Fibroblast of villous mesenchyme (primary cell): Measurements from ENCODE around the gene TTLL11. TPM values are rescaled to one million over a fixed set of nuclear protein-coding genes. Genes with fewer than 3 reads are reported as not detected.
"Not testable (repeated sequence)": the region's sequence is repeated elsewhere in the genome, so short reads cannot be mapped to it uniquely, and the experiment has no call there.

Experiments
- DNase-seq: peaks from one replicate; pipeline ENCODE4 v3.0.0-alpha.2; 2010; ENCODE audit warnings: low read depth
- H3K4me3 ChIP-seq: 2 replicates; pipeline ENCODE4 v1.5.1; 2011; ENCODE audit warnings: low read depth, mild to moderate bottlenecking, low read length
- CTCF ChIP-seq: IDR thresholded peaks from 2 replicates; pipeline ENCODE4 v1.5.1; 2012; ENCODE audit warnings: low read depth, mild to moderate bottlenecking, low read length; ENCODE audit not compliant: insufficient read depth
- total RNA-seq: library from RNA; depleted of rRNA; stranded (reverse); fragments of >200 nt; gene quantifications from 2 replicates; pipeline ENCODE4 v1.2.3, GENCODE V29; 2012

TTLL11 gene
- total RNA-seq, 1 donor: 4.3 TPM

- no peak for DNase-seq
- H3K4me3 ChIP-seq: no peak overlapping the region
- peak; percentile 29 for TF ChIP-seq CTCF
Observed at GRCh38 chr9:121989010-121989409, 104.1 kb downstream of the TTLL11 start.

DNA sequence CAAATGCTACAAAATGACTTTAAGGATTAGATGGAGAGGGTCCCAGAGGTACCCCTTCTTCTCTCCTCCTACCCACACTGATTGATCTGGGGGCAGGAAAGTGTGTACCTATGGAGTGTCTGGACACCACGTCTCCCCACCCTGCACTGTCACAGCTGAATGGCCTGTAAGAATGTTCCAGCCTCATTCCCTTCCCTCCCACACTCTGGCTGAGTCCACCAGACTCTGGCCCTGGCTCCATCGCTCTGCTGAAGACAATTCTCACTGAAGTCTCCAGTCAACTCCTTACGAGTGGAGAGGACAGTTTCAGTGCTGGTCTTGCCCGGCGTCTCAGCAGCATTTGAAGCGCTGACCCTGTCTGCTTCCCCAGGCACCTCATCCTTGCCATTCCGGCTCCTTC, 105.8 kb downstream of the TTLL11 start:
- no peak for TF ChIP-seq CTCF
- DNase-seq: no peak
- no peak overlapping the region for H3K4me3 ChIP-seq

DNA sequence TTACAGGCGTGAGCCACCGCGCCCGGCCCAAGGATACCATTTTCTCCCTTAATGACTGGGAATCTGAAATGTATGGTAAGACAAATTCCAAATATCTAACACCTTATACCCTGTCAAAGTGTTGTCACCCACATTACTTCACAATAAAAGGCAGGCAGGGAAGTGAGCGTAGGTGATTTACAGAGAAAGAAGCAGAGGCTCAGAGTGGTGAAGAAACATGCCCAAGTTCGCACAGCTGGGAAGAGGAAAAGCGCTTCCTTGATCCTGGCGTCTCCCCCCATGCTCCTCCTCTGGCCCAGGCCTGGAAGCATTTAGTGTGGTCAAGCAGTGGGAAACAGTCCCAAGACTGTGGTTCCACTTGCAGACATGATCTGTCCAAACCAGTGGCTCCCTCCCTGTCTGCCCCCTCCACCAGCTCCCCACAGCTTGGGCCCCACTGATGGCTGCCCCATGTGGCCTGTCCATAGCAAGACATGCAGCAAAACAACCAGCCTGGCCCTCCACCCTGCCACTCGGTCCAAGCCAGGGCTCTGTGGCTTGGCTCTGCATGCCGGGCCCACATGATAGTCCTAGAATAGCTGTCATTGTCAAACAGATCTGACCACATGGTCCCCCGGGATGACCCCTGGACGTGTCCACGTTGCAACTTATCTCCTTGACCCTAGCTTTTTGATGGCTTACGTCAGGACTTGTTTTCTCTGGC, 107.2 kb downstream of the TTLL11 start:
- DNase-seq: no peak
- H3K4me3 ChIP-seq: no peak overlapping the region
- TF ChIP-seq CTCF: no peak

GRCh38 chr9:121984726-121985402, 108.2 kb downstream of the TTLL11 start:
- TF ChIP-seq CTCF: no peak
- peak; percentile 67 for DNase-seq
- no peak overlapping the region for H3K4me3 ChIP-seq

- TF ChIP-seq CTCF: no peak
- H3K4me3 ChIP-seq: no peak overlapping the region
- DNase-seq: no peak
Observed at GRCh38 chr9:121983736-121984135, 109.4 kb downstream of the TTLL11 start.

DNA sequence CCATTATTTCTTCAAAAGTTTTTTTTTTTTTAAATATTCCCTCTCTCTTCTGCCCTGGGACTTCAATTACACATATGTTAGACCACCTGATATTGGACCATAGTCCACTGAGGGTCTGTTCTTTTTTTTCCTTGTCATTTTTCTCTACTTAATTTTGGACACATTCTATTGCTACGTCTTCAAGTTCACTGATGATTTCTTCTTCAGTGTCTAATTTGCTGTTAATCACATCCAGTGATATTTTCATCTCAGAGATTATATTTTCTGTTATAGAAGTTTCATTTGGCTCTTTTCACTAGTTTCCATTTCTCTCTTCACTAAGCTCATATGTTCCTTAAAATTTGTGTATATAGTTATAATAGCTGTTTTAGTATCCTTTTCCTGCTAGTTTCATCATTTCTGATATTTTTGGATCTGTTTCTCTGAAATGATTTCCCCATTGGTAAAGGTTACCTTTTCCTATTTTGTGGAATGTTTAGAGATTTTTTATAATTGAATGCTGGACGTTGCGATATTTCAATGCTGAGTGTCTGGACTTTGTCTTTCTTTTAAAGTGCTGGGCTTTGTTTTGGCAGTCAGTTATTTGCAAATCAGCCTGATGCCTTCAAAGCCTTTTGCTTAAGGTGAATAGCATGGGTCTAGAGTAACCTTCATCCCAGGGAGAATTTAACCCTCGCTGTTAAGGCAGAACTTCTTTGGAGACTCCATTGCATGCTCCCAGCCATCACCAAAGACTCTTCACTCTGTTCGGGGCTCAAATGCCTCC, 111.8 kb downstream of the TTLL11 start:
- H3K4me3 ChIP-seq: no peak overlapping the region
- no peak for TF ChIP-seq CTCF
- no peak for DNase-seq

DNA sequence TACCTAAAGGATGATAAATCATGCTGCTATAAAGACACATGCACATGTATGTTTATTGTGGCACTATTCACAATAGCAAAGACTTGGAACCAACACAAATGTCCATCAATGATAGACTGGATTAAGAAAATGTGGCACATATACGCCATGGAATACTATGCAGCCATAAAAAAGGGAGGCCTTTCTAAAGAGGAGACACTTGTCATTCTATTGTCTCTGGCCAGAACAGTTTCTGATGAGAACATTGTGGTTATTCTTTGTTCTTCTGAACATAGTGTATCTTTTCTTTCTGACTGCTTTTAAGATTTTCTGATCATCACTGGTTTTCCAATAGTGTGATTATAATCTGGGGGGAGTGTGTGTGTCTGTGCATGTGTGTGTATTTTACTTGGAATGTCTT, 112.4 kb downstream of the TTLL11 start:
- not testable (repeated sequence) for H3K4me3 ChIP-seq, DNase-seq
